Motor neuron (in vitro differentiated cells): Measurements from ENCODE around the gene PSD2. TPM values are rescaled to one million over a fixed set of nuclear protein-coding genes. Genes with fewer than 3 reads are reported as not detected.

Source experiments
- ATAC-seq, 8 experiments: fragments of 200-7000 bp; cut with Tn5 transposase; replicated peaks in 6 of 8; 2 replicates each; pipeline ENCODE4 v1.8.0; 2021; ENCODE audit warnings: mild to moderate bottlenecking in 8 of 8, moderate library complexity in 8 of 8
- H3K27ac ChIP-seq, 2 donors: fragments of 250-450 bp; sonication (Bioruptor Pico); 2 replicates each; pipeline ENCODE4 v1.9.0; 2021; ENCODE audit warnings: antibody characterized with exemption in 2 of 2, mild to moderate bottlenecking in 2 of 2, moderate library complexity in 1 of 2
- H3K4me1 ChIP-seq, 2 donors: fragments of 250-450 bp; sonication (Bioruptor Pico); replicated peaks in 1 of 2; 2 replicates each; pipeline ENCODE4 v1.6.1; 2021; ENCODE audit warnings: antibody characterized with exemption in 2 of 2, mild to moderate bottlenecking in 2 of 2, moderate library complexity in 1 of 2
- H3K4me3 ChIP-seq, 5 donors: fragments of 250-450 bp; sonication (Bioruptor Pico); 2 replicates each; pipeline ENCODE4 v1.9.0; 2021; ENCODE audit warnings: antibody characterized with exemption in 5 of 5, mild to moderate bottlenecking in 5 of 5, moderate library complexity in 4 of 5
- WGBS, 10 experiments: fragments of 450-650 bp; shearing (Covaris generic); methylation state at CpG; one replicate each; pipeline ENCODE4 v1.0.0; 2022; 5-methylcytosine and 5-hydroxymethylcytosine counted together
- in situ Hi-C, 9 experiments: fragments of 400-800 bp; cut with MboI; loops; one replicate each; pipeline ENCODE4 v1.15.0; 2021; ENCODE audit warnings: low sequenced_read_pairs in 9 of 9, low pct_unique_long_range_greater_than_20kb in 2 of 9; ENCODE audit not compliant: unreplicated experiment in 9 of 9
- total RNA-seq, 8 experiments: library from RNA; unstranded; fragments of 300-600 nt; gene quantifications; 2 replicates each; pipeline versions ENCODE4 v1.2.3 to v1.2.4, GENCODE V29; 2022

The PSD2 gene
- total RNA-seq, 8 experiments from 2014 or later: 0.17 to 12.5 (median 9.6) TPM; not detected in 2

GRCh38 chr5:139849501-139849900 is 53.9 kb downstream of the PSD2 start:
- no peaks in the 10 kb centered on the region for H3K4me1 ChIP-seq
- H3K4me3 ChIP-seq: no peak overlapping the region
- ATAC-seq: no peak
- H3K27ac ChIP-seq: no peak overlapping the region
- in situ Hi-C loops: loop anchor here in 1 of 9 experiments (10.0 kb wide), 1 partner anchor 55 kb away; the partner anchor contains the start of gene PSD2
- WGBS, 10 experiments: 20 to 90% (median 50%) methylated on average over 2 to 7 of the region's 7 CpGs; no CpG with 5 or more reads in 5 of the 10 experiments

GRCh38 chr5:139849942-139850341 is 54.3 kb downstream of the PSD2 start:
- 0 to 92% (median 78%) methylated on average over 1 to 2 of the region's 2 CpGs; no CpG with 5 or more reads in 6 of the 10 experiments for WGBS, 10 experiments
- Histone ChIP-seq H3K4me3 (no peak overlapping the region), H3K27ac (no peak overlapping the region), H3K4me1 (no peaks in the 10 kb centered on the region)
- no peak for ATAC-seq
- in situ Hi-C loops: loop anchor here in 1 of 9 experiments (10.0 kb wide), 1 partner anchor 55 kb away; the partner anchor contains the start of gene PSD2

DNA sequence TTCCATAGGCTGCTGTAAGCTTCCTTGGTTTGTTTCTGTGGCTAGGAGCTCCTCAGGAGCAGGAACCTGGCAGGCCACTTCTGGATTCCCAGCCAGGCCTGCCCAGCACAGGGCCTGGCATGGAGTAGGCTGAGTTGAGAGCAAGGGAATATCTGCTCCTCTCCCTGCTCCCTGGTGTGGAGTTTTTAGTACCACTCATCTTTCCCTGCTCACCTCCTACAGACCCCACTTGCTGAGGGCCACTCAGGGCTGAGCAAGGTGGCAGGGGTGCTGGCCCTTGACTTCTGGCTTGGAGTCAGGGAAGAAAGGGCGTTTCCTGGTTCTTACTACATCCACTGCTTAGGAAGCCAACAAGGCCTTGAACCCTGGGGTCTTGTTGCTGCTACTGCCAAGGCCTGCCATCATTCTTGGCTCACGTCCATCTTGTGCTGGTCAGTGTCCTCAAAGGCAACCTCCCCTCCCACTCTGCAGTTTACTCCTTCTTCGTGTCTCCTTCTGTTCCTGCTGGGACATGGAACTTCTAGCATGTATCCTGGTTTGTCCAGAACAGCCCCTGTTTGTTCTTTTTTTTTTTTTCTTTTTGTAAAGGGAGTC is 54.9 kb downstream of the PSD2 start:
- no peaks in the 10 kb centered on the region for H3K4me1 ChIP-seq
- WGBS, 10 experiments: 17 to 88% (median 67%) methylated on average over 1 to 3 of the region's 3 CpGs; no CpG with 5 or more reads in 3 of the 10 experiments
- ATAC-seq: no peak
- in situ Hi-C loops: no loop called here
- H3K27ac ChIP-seq: no peak overlapping the region
- no peak overlapping the region for H3K4me3 ChIP-seq

DNA sequence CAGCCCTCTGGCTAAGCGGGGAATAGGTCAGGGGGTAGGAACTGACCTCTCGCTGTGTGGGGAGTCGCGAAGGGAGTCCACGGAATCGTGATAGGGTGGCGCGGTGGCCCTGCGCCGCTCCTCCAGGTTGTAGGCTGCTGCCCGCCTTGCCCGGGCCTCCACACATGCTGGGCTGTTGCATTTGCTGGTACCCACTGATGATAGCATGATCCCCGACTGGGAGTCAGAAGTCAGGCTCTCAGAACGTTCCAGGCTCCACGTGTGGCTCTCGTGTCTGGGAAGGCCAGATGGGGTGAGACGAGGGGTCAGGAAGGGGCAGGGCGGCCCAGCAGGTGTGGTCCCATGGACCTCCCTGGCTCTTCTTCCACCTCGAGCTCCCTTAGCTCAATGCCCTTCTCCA is 56.0 kb downstream of the PSD2 start:
- H3K27ac ChIP-seq: no peak overlapping the region
- in situ Hi-C loops: no loop called here
- 33 to 100% (median 87%) methylated on average over 1 to 7 of the region's 19 CpGs; no CpG with 5 or more reads in 7 of the 10 experiments for WGBS, 10 experiments

DNA sequence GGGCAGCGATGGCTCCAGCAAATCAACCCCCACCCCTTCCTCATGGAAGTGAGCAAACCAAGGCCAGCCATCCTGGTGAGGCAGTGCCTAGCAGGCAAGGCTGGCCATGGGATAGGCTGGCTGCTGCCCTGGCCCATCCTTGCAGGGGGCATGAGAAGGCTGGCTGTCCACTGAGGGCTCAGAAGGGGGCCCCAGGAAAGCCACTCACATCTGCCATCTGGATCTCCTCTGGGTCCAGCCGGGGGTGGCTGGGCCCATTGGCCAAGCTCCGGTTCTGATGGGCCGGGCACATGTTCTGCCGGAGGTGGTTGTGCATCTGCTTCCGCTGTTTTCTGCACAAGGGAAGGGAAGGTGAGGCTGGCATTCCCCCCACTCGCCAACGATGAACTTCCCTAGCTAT is 57.1 kb downstream of the PSD2 start:
- H3K4me1 ChIP-seq: no peaks in the 10 kb centered on the region
- no peak overlapping the region for H3K4me3 ChIP-seq
- 62 to 86% (median 71%) methylated on average over 1 to 5 of the region's 8 CpGs; no CpG with 5 or more reads in 6 of the 10 experiments for WGBS, 10 experiments
- no peak for ATAC-seq
- in situ Hi-C loops: no loop called here
- no peak overlapping the region for H3K27ac ChIP-seq

More for the DNA sequence above, 56.0 kb downstream of the PSD2 start:
- ATAC-seq: no peak
- Histone ChIP-seq H3K4me1 (no peaks in the 10 kb centered on the region), H3K4me3 (no peak overlapping the region)

DNA sequence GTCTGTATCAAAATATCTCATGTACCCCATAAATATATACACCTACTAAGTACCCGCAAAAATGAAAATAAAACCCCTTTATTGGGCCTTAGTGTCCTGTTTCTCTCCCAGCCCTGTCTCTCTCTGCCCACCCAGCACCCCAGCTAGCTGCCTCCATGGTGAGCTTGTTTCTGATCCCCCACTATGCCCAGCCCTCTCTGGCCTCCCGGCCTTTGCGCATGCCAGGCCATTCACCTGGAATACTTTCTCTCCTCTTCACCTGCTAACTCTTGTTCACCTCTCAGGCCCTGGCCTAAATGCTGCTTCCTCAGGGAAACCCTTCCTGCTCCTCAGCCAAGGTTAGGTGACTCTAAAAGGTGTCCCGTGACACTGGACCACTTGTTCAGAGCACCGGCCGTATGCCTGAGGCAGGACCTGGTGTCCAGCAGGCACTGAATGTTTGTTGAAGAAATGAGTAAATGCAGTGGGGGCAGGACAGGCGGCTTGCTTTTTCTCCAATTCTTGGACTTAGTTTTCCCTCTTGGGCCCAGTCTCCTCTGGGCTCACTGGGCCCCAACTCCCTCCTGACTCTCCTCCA is 58.5 kb downstream of the PSD2 start:
- in situ Hi-C loops: no loop called here
- no peak overlapping the region for H3K4me3 ChIP-seq
- WGBS, 10 experiments: 33 to 90% (median 83%) methylated on average over 1 to 6 of the region's 7 CpGs; no CpG with 5 or more reads in 4 of the 10 experiments
- ATAC-seq: no peak
- H3K27ac ChIP-seq: no peak overlapping the region
- no peaks in the 10 kb centered on the region for H3K4me1 ChIP-seq

DNA sequence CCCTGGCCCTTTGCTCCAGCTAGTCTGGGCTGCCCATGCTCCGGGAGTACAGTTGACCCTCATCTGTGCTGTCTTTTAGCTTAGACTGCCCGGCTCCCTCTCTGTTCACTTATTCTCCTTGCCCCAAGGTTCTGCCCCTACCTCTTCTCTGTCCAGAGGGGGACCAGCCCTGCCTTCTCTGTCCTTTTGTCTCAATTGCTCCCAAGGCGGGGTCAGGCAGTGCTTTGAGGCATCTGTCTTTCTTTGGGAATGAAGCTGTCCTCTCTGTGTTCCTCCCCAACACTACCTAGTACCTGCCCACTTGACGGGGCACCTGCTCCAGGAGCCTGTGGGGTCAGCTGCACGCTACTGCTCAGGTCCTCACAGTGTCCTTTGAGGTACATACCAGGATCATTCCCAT is 59.3 kb downstream of the PSD2 start:
- no peaks in the 10 kb centered on the region for H3K4me1 ChIP-seq
- WGBS, 10 experiments: 0 to 84% (median 78%) methylated on average over 1 to 3 of the region's 5 CpGs; no CpG with 5 or more reads in 3 of the 10 experiments
- no peak overlapping the region for H3K27ac ChIP-seq
- in situ Hi-C loops: no loop called here
- H3K4me3 ChIP-seq: no peak overlapping the region
- no peak for ATAC-seq

GRCh38 chr5:139855451-139855850 is 59.8 kb downstream of the PSD2 start:
- H3K4me3 ChIP-seq: no peak overlapping the region
- 50 to 68% (median 61%) methylated on average over 1 to 3 of the region's 8 CpGs; no CpG with 5 or more reads in 7 of the 10 experiments for WGBS, 10 experiments
- in situ Hi-C loops: no loop called here
- ATAC-seq: no peak
- no peak overlapping the region for H3K27ac ChIP-seq
- no peaks in the 10 kb centered on the region for H3K4me1 ChIP-seq

DNA sequence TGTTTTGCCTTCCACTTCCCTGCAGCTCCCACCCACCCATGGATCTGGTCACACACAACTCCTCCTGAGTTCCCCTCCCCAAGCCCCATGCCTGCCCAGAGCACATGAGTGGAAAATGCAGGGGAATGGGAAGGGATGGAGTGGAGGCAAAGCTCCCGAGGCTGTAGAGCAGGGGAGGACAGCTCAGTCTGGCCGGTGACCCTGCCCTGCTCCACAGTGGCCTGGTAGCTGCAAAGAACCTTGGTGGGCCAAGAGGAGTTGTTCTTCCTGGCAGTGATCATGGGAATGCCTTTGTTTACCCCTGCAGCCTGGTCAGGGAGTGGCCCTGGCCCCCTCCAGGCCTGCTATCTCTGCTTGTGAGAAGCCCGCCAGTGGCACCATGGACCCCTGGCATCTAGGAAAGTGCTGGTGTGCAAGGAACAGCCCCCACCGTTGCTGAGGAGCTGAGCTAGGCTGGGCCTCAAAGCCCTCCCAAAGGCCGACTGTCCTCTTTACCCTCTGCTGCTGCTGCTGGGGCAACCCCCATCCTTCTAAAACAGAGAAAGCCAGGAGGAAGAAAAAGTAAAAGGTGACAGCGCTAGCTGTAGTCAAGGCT is 60.4 kb downstream of the PSD2 start:
- H3K27ac ChIP-seq: no peak overlapping the region
- WGBS, 10 experiments: 35 to 73% (median 50%) methylated on average over 1 to 5 of the region's 6 CpGs; no CpG with 5 or more reads in 6 of the 10 experiments
- H3K4me3 ChIP-seq: no peak overlapping the region
- no peak for ATAC-seq
- in situ Hi-C loops: no loop called here
- H3K4me1 ChIP-seq: no peaks in the 10 kb centered on the region

GRCh38 chr5:139856714-139857113 is 61.1 kb downstream of the PSD2 start:
- no peaks in the 10 kb centered on the region for H3K4me1 ChIP-seq
- in situ Hi-C loops: no loop called here
- 20 to 100% (median 75%) methylated on average over 1 to 2 of the region's 4 CpGs; no CpG with 5 or more reads in 6 of the 10 experiments for WGBS, 10 experiments
- peak in 1 of 8 experiments; percentile 54 for ATAC-seq
- H3K4me3 ChIP-seq: no peak overlapping the region
- no peak overlapping the region for H3K27ac ChIP-seq

GRCh38 chr5:139859013-139859412 is 63.4 kb downstream of the PSD2 start:
- Histone ChIP-seq H3K27ac (no peak overlapping the region), H3K4me1 (no peaks in the 10 kb centered on the region), H3K4me3 (no peak overlapping the region)
- in situ Hi-C loops: no loop called here
- ATAC-seq: no peak
- WGBS, 10 experiments: 0 to 40% methylated on average over 1 of the region's 2 CpGs; no CpG with 5 or more reads in 8 of the 10 experiments

GRCh38 chr5:139861021-139861888 is 65.6 kb downstream of the PSD2 start:
- in situ Hi-C loops: no loop called here
- Histone ChIP-seq H3K4me3 (no peak overlapping the region), H3K27ac (no peak overlapping the region), H3K4me1 (no peaks in the 10 kb centered on the region)
- no peak for ATAC-seq
- 46 to 100% (median 80%) methylated on average over 1 to 9 of the region's 15 CpGs; no CpG with 5 or more reads in 2 of the 10 experiments for WGBS, 10 experiments

DNA sequence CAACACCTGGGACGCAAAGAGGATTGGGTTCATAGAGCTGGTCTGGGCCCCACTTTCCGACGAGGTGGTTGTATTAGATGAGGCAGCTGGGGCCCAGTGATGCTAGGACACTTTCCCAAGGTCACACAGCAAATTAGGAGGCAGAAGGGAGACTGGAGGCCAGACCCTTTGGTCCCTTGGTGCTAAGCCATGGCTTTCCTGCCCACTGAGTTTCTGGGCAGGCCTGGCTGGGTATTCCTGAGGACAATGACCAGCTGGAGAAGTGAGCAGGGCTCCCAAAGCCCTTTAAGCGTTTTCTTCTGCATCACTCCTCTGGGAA is 66.2 kb downstream of the PSD2 start:
- no peaks in the 10 kb centered on the region for H3K4me1 ChIP-seq
- no peak overlapping the region for H3K27ac ChIP-seq
- in situ Hi-C loops: no loop called here
- WGBS, 10 experiments: 60 to 100% methylated on average over 1 of the region's 4 CpGs; no CpG with 5 or more reads in 8 of the 10 experiments
- no peak for ATAC-seq
- no peak overlapping the region for H3K4me3 ChIP-seq
